ENCODE results near the gene TNRC18. TPM values are rescaled to one million over a fixed set of nuclear protein-coding genes. Genes with fewer than 3 reads are reported as not detected.

TNRC18 gene
- total and polyA plus RNA-seq, 2 of the 8 experiments (the other 6 are each of a cell fraction or from before 2014, with no cell fraction given), result 1.7 to 8.6 TPM

DNA sequence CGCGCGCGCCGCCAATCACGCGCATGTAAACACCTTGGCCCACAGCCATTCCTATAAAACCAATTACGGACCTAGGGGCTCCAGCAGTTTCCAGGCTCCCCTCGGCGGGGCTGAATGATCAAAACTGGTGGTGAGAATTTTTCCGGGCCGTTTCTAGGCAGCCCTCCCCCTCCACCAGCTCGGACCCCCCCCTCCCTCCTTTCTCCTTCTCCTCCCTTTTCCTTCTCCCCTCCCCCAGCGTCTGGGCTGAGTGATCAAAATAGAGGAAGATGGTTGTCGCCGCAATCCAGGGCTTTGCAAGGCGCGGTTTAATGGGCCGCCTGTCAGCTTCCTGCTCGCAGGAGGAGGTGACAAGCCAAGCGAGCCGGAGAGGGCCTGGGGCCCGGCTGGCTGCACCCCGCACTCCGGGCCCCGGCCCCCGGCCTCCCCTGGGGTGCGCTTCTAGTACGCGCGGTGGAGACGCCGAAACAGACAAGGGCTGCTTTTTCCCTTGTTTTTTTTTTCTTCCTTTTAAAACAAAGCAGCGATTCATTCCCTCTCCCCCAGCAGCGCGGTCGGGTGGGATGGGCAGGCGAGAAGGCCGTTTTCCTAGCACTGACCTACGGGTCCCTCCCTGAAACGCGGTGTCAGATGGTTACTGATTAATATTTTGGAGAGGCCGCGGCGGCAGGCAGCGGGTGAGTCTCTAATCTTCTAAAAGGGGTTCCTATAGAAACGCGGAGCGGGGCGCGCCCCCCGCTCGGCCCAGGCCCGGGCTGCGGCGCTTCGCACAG, 528 bp upstream of the TNRC18 start (continued):
- TF ChIP-seq USF2 (IDR thresholded peaks at IDR 0.05; ENCODE audit: low read length), result no peak
- peak; percentile 5 for TF ChIP-seq NANOG (IDR thresholded peaks at IDR 0.05; ENCODE audit: insufficient read depth, low read depth, low read length, poor library complexity, severe bottlenecking)
- peak; percentile 85; the same call in 1 of the 2 replicates for TF ChIP-seq SP4 (IDR thresholded peaks at IDR 0.05; ENCODE audit: low read length)
- peak; percentile 46 for TF ChIP-seq KDM4A (IDR thresholded peaks at IDR 0.05; ENCODE audit: low read depth, low read length, severe bottlenecking)
- TF ChIP-seq EP300 (IDR thresholded peaks at IDR 0.05; ENCODE audit: borderline replicate concordance in 1 of 2, low read depth in 2 of 2, low read length in 2 of 2), result peak in 1 of 2 experiments; percentile 50; a peak in 1 of 3 replicates
- no peak for TF ChIP-seq SIN3A (conservative IDR thresholded peaks at IDR 0.05 in 1 of 2, IDR thresholded peaks at IDR 0.05 in 1 of 2; ENCODE audit: low read depth in 1 of 2, low read length in 2 of 2)
- no peak for TF ChIP-seq RNF2 (IDR thresholded peaks at IDR 0.05; ENCODE audit: borderline replicate concordance, low read depth, low read length, missing control alignments, poor library complexity, severe bottlenecking)
